ENCODE results near the gene KCNH8.

KCNH8 gene

DNA sequence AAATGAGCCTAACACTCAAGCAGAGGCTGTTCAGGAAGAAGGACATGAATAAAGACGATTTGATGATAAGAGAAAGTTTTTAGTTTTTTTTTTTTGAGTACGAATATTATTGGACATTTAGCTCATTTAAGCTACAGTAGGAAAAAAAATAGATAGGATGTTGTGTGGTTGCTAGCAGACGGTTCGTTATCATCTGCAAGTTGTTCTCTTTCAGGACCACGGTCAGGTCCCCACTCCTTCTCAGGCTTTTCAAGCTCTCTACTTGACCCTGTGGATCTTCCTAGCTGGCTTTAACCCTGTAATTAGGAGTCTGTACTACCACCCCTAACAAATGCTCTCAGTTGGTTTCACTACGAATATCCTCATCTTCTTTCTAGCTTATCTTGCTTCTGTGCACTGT, 1.1 kb downstream of the KCNH8 start:
- no peak overlapping the region for H3K4me3 ChIP-seq (ENCODE audit: low read length)
- DNase-seq (ENCODE audit: low read depth): peak; percentile 4
- no peak for TF ChIP-seq CTCF (conservative IDR thresholded peaks at IDR 0.05; ENCODE audit: low read depth, low read length)

DNA sequence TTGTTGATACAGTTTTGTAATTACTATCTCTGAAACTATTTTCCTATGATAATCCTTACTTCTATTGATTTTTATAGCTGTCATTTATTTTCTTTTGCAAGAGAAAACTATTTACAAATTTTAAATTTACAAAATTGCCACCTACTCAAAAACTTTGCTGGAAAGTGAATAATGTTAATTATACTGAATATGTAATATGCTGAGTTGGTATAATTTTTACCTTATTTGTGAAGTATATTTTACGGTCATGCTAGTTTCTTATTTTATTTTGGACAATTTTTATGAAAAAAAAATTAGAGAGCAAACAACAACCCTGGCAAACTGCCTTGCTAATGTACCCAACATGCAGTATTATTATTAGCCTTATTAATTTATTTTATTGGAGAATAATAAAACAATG, 2.9 kb downstream of the KCNH8 start:
- no peak overlapping the region for H3K4me3 ChIP-seq (ENCODE audit: low read length)
- no peak for DNase-seq (ENCODE audit: low read depth)
- TF ChIP-seq CTCF (conservative IDR thresholded peaks at IDR 0.05; ENCODE audit: low read depth, low read length): no peak

DNA sequence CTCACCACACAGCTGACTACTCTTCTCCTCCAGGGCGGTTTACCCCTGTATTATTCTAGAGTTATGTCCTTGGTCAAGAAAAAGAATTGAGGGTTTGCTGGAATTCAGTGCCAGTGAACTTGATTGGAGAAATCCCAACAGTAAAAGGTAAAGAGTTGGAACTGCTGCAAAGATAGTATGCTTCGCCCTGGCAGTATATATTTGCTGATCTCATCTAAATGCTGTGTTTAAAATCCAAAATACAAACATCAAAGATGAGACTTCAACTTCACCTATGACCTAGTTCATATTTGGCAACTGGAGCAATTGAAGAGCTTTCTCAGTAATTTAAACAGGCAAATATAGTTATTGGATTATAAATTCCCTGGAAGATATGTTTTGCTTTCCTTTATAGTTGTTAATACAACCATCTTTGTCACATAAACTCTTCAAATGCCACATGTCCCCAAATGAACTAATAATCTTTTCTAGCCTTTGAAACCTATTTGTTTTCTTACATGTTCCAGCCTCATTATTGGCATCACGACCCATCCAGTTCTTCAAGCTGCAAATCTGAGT, 6.5 kb downstream of the KCNH8 start:
- no peak for DNase-seq (ENCODE audit: low read depth)
- no peak overlapping the region for H3K4me3 ChIP-seq (ENCODE audit: low read length)
- no peak for TF ChIP-seq CTCF (conservative IDR thresholded peaks at IDR 0.05; ENCODE audit: low read depth, low read length)

DNA sequence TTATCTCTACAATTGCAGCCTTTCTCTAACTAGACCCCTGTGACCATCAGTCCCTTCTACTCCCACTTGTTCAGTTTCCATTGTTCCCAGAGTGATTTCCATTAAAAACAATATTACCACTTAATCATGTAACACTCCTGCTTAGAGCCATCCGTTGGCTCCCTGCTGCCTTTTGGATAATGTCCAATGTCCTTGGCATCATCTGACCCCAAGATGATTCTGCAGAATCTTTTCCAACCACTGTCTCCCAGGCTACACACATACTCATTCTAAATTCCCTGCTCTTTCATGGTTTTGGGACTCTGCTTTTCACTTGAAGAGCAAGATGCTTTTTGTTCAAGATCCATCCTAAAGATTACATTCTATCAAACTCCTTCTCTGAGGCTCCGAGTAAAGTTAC, 7.1 kb downstream of the KCNH8 start:
- DNase-seq (ENCODE audit: low read depth): no peak
- H3K4me3 ChIP-seq (ENCODE audit: low read length): no peak overlapping the region
- no peak for TF ChIP-seq CTCF (conservative IDR thresholded peaks at IDR 0.05; ENCODE audit: low read depth, low read length)

- no peak for DNase-seq (ENCODE audit: low read depth)
- H3K4me3 ChIP-seq (ENCODE audit: low read length): no peak overlapping the region
- TF ChIP-seq CTCF (conservative IDR thresholded peaks at IDR 0.05; ENCODE audit: low read depth, low read length): no peak
These were observed 11.8 kb downstream of the KCNH8 start for GRCh38 chr3:19159966-19160635.

GRCh38 chr3:19165654-19166053, 17.3 kb downstream of the KCNH8 start:
- TF ChIP-seq CTCF (conservative IDR thresholded peaks at IDR 0.05; ENCODE audit: low read depth, low read length): no peak
- DNase-seq (ENCODE audit: low read depth): no peak
- no peak overlapping the region for H3K4me3 ChIP-seq (ENCODE audit: low read length)

- no peak for TF ChIP-seq CTCF (conservative IDR thresholded peaks at IDR 0.05; ENCODE audit: low read depth, low read length)
- DNase-seq (ENCODE audit: low read depth): no peak
- no peak overlapping the region for H3K4me3 ChIP-seq (ENCODE audit: low read length)
These were observed 23.5 kb downstream of the KCNH8 start for GRCh38 chr3:19171794-19172193.

Data from retinal pigment epithelial cell (primary cell).